NCI-H2029 (cell line): ENCODE results near the gene CAPG.
A peak's percentile ranks its signal among the peaks of the same experiment; 100 is the strongest.

Source experiments
- DNase-seq: peaks from one replicate; lab custom pipeline; 2025; lab: John Stamatoyannopoulos, UW

The CAPG gene

DNA sequence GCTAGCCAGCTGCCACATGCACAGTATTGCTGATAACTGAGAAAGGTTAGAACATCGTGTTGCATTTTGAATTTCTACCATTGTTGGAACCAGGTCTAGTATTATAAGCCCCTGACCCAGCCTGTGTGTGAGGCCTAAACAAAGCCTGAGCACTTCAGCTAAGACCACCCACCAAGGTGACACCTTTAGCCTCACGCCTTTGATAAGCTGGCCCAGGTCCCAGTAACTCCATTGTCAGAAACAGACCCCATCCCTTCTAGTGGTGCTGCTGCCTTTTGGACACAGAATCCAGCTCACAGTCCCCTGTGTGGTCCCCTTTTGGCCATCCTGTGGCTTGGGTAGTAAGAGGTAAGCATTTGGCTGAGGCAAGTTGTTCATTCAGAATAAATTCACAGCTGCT is 54.0 kb downstream of the CAPG start:
- DNase-seq: no peak

DNA sequence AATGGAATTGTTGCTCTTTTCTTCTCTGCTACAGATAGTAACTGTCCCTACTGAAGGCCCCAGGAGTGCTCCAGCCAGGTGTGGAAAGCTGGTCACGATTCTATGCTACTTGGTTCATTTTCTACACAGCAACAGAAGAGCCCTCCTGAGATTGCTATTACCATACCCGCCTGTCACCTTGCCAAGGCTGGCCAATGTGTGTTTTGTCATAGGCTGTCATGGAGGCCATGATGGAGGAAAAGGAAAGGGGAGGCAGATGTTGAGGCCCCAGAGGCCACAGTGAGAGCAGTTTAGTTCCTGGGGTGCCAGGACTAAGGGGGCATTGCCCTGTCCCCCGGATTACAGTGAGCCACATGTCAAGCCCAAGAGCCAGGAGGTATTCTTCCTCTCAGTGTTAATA is 54.6 kb downstream of the CAPG start:
- peak; percentile 34 for DNase-seq

GRCh38 chr2:85355073-85355410 is 55.1 kb downstream of the CAPG start:
- DNase-seq: no peak

DNA sequence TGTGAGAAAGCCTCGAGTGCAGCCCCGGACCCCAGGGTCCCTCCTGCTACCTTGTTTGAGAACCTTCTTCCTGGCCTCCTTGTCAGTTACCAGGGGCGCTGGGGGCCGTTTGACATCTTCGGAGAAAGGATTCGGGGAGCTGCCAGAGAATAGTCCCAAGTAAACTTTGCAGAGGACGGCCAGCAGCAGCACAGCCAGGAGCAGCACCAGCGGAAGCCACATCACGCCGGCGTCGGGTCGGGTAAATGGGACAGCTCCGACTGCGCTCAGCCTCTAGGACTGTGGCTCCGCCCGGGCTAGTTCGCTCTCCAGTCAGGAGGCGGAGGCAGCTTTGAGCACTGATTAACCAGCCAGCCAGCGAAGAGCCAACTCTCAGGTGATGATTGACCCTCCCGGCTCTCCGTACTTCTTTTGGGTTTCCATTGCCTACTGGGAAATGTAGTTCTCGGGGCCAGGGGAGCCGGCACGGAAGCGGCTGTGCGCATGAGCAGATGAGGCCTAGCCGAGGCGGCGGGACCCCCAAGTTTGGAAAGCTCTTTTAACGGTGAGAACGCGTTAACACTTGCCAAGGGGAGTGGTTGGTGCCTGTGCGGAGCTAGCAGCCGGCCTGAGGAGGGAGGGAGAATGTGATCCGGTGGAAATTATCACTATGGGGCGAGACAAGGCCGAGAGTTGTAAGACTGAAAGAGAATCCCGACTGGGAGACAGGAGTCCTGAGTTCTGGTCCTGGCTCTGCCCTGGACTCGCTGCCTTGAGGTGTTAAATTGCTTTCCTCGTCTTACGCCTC is 55.7 kb downstream of the CAPG start, which contains the start of the genes ELMOD3 and RETSAT:
Gene ELMOD3 (plus strand): TSS at position 484 of the 787 bp plus-strand sequence. CDS start 2,430 bp downstream, outside the sequence.
Gene RETSAT (minus strand): TSS at position 243 of the 787 bp plus-strand sequence. CDS start 21 bp downstream, at position 222.
- peak; percentile 95 for DNase-seq

DNA sequence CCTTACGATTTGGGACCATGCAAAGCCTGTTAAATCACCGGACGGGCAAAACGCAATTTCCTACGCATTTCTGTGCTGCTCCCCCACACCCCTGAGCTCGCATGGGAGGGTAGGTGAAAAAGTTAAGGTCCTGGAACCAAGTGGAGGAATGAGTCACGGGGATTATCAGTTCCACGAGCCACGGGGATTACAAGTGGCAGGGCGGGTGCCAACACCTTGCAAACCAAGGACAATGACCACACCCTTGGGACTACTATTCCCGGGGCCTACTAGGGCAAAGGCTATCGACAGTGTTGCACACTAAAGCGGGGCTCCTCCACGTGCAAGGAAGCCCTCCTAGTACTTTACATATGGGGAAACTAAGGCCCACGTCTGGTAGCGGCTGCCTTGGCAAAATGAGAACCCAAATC is 56.3 kb downstream of the CAPG start:
- DNase-seq: no peak

GRCh38 chr2:85347599-85347998 is 62.6 kb downstream of the CAPG start:
- no peak for DNase-seq
